LoVo (cell line): Measurements from ENCODE around the gene OR6K6.

Experiments
- DNase-seq: peaks from one replicate; pipeline ENCODE4 v3.0.0-alpha.2; 2016; ENCODE audit warnings: low spot score

OR6K6 gene

GRCh38 chr1:158801396-158801795 lies 46.9 kb downstream of the OR6K6 start:
- no peak for DNase-seq

GRCh38 chr1:158803678-158804077 lies 49.2 kb downstream of the OR6K6 start:
- no peak for DNase-seq
